HG02885 (cell line): Measurements from ENCODE around the gene FBXO31.

ENCODE experiments used
- ATAC-seq: cut with Tn5 transposase; IDR thresholded peaks from one replicate; pipeline ENCODE4 v1.9.1; 2021; ENCODE audit warnings: mild to moderate bottlenecking; ENCODE audit not compliant: unreplicated experiment, poor library complexity

FBXO31 gene

GRCh38 chr16:87316923-87317749, 66.4 kb downstream of the FBXO31 start, which contains the start of gene C16orf95:
Gene C16orf95, minus strand, starts transcription at chr16:87317392. Its CDS starts 150 bp downstream, at chr16:87317242.
- ATAC-seq = peak; percentile 95

GRCh38 chr16:87316450-87316922, 67.1 kb downstream of the FBXO31 start:
- ATAC-seq = no peak

- no peak for ATAC-seq
Observed at GRCh38 chr16:87314990-87315420, 68.6 kb downstream of the FBXO31 start.

GRCh38 chr16:87312008-87312407, 71.6 kb downstream of the FBXO31 start:
- ATAC-seq = no peak

- ATAC-seq = no peak
Observed at GRCh38 chr16:87311387-87311786, 72.2 kb downstream of the FBXO31 start.

- ATAC-seq = no peak
Observed at GRCh38 chr16:87310610-87311009, 73.0 kb downstream of the FBXO31 start.

GRCh38 chr16:87309620-87310525, 73.7 kb downstream of the FBXO31 start:
- ATAC-seq = no peak

GRCh38 chr16:87308826-87309225, 74.8 kb downstream of the FBXO31 start:
- no peak for ATAC-seq

GRCh38 chr16:87306516-87306915, 77.1 kb downstream of the FBXO31 start:
- no peak for ATAC-seq

- no peak for ATAC-seq
Observed at GRCh38 chr16:87305505-87306391, 77.8 kb downstream of the FBXO31 start.

GRCh38 chr16:87304951-87305350, 78.6 kb downstream of the FBXO31 start:
- ATAC-seq = no peak

GRCh38 chr16:87303962-87304521, 79.5 kb downstream of the FBXO31 start:
- no peak for ATAC-seq

- ATAC-seq = no peak
Observed at GRCh38 chr16:87303431-87303930, 80.1 kb downstream of the FBXO31 start.

- ATAC-seq = no peak
Observed at GRCh38 chr16:87298857-87299465, 84.6 kb downstream of the FBXO31 start.

GRCh38 chr16:87297918-87298631, 85.5 kb downstream of the FBXO31 start:
- ATAC-seq = no peak

- ATAC-seq = no peak
Observed at GRCh38 chr16:87297407-87297806, 86.2 kb downstream of the FBXO31 start.

GRCh38 chr16:87295661-87296531, 87.7 kb downstream of the FBXO31 start:
- ATAC-seq = no peak
